PC-3 (cell line): ENCODE results near the gene TIMP2. TPM values are rescaled to one million over a fixed set of nuclear protein-coding genes. Genes with fewer than 3 reads are reported as not detected.

Experiments used
- ATAC-seq: fragments of 200-7000 bp; cut with Tn5 transposase; 2 replicates; pipeline ENCODE4 v1.9.1; 2020; ENCODE audit warnings: mild to moderate bottlenecking, moderate library complexity
- BruUV-seq: library from RNA; stranded (reverse); fragments of 400-500 nt; replicated peaks from 2 replicates; lab custom pipeline; 2021; lab: Mats Ljungman, UMichigan
- CTCF ChIA-PET: fragments of 300-600 bp; sonication (Branson Sonifier 250); formaldehyde crosslinking; loops from one replicate; lab custom pipeline; 2022; ENCODE audit warnings: antibody characterized with exemption; lab: Charles Lee
- POLR2A ChIA-PET: fragments of 300-600 bp; sonication (Branson Sonifier 250); formaldehyde crosslinking; loops from one replicate; lab custom pipeline; 2022; ENCODE audit warnings: antibody characterized with exemption; ENCODE audit not compliant: unreplicated experiment; lab: Charles Lee
- DNase-seq: peaks from one replicate; pipeline ENCODE4 v3.0.0-alpha.2; 2015
- H2AFZ ChIP-seq: fragments of 300-600 bp; sonication (generic); 2 replicates; pipeline ENCODE4 v1.6.0; 2016; ENCODE audit warnings: antibody characterized with exemption, low read length
- H3F3A ChIP-seq: fragments of 300-600 bp; sonication (generic); one replicate; pipeline ENCODE4 v1.6.0; 2017; ENCODE audit warnings: antibody characterized with exemption, low read length, control low read depth, mild to moderate bottlenecking; ENCODE audit not compliant: unreplicated experiment
- H3K27ac ChIP-seq: fragments of 300-600 bp; sonication (generic); 2 replicates; pipeline ENCODE4 v1.5.1; 2016; ENCODE audit warnings: mild to moderate bottlenecking, low read length
- H3K27me3 ChIP-seq: fragments of 300-600 bp; sonication (generic); 2 replicates; pipeline ENCODE4 v1.6.1; 2016; ENCODE audit warnings: low read length, mixed read lengths
- H3K36me3 ChIP-seq: fragments of 300-600 bp; sonication (generic); 2 replicates; pipeline ENCODE4 v1.6.1; 2016; ENCODE audit warnings: low read depth, mixed run types, low read length, mixed read lengths
- H3K4me1 ChIP-seq: fragments of 300-600 bp; sonication (generic); 2 replicates; pipeline ENCODE4 v1.5.1; 2016; ENCODE audit warnings: low read length; ENCODE audit not compliant: insufficient read depth
- H3K4me2 ChIP-seq: fragments of 300-600 bp; sonication (generic); 2 replicates; pipeline ENCODE4 v1.6.0; 2016; ENCODE audit warnings: low read length
- H3K4me3 ChIP-seq: fragments of 300-600 bp; sonication (generic); 2 replicates; pipeline ENCODE4 v1.5.1; 2016; ENCODE audit warnings: mild to moderate bottlenecking, low read length, mixed read lengths
- H3K79me2 ChIP-seq: fragments of 300-600 bp; sonication (generic); 2 replicates; pipeline ENCODE4 v1.6.1; 2017; ENCODE audit warnings: low read length, mixed read lengths
- H3K9ac ChIP-seq: fragments of 300-600 bp; sonication (generic); 2 replicates; pipeline ENCODE4 v1.6.0; 2016; ENCODE audit warnings: mild to moderate bottlenecking, low read length
- H3K9me2 ChIP-seq: fragments of 300-600 bp; sonication (generic); replicated peaks from 2 replicates; pipeline ENCODE4 v1.6.1; 2016; ENCODE audit warnings: mixed run types, low read length, mixed read lengths
- H3K9me3 ChIP-seq: fragments of 300-600 bp; sonication (generic); 2 replicates; pipeline ENCODE4 v1.6.1; 2016; ENCODE audit warnings: low read length, mixed read lengths
- H4K20me1 ChIP-seq: fragments of 300-600 bp; sonication (generic); 2 replicates; pipeline ENCODE4 v1.6.1; 2016; ENCODE audit warnings: low read length, mixed read lengths
- EZH2 ChIP-seq: fragments of 300-600 bp; sonication (generic); IDR thresholded peaks from one replicate; pipeline ENCODE4 v1.6.1; 2017; ENCODE audit warnings: antibody characterized with exemption, mild to moderate bottlenecking, low read length; ENCODE audit not compliant: unreplicated experiment
- EZH2phosphoT487 ChIP-seq: fragments of 300-600 bp; sonication (generic); IDR thresholded peaks from 2 replicates; pipeline ENCODE4 v1.6.1; 2018; ENCODE audit warnings: mild to moderate bottlenecking, antibody characterized with exemption, low read length, borderline replicate concordance
- intact Hi-C: fragments of 100-400 bp; cut with micrococcal nuclease; formaldehyde crosslinking; loops from 2 replicates; pipeline ENCODE4 v1.9.0; 2023
- total RNA-seq: library from RNA; depleted of rRNA; stranded (reverse); fragments of >200 nt; gene quantifications from 2 replicates; pipeline ENCODE4 v1.2.3, GENCODE V29; 2014
- TF ChIP-seq, protein P1 (sequence below): fragments of 300-600 bp; sonication (generic); conservative IDR thresholded peaks from 2 replicates; pipeline ENCODE4 v1.5.1; 2017; ENCODE audit warnings: antibody characterized with exemption, low read depth, mild to moderate bottlenecking, low read length

TIMP2 gene
- total RNA-seq, 1 experiment from 2014 or later = 60.1 TPM

- CTCF ChIA-PET = interaction anchor here (0.6 kb wide), 2 partner anchors 20 to 318 kb away, joined by 3 to 4 read pairs; no protein-coding TSS in a partner anchor
- Histone ChIP-seq H3K4me3 (no peak overlapping the region), H3F3A (peaks cover 8% of the 10 kb centered on the region), H4K20me1 (no peaks in the 10 kb centered on the region), H3K9me3 (no peaks in the 10 kb centered on the region), H2AFZ (no peak overlapping the region), H3K36me3 (peaks cover 7% of the 10 kb centered on the region; the same call in 1 of the 2 replicates), H3K4me2 (no peak overlapping the region), H3K9ac (no peak overlapping the region), H3K4me1 (peaks cover 26% of the 10 kb centered on the region), H3K27ac (no peak overlapping the region), H3K9me2 (no peaks in the 10 kb centered on the region), H3K27me3 (no peaks in the 10 kb centered on the region), H3K79me2 (no peaks in the 10 kb centered on the region)
- ATAC-seq (no peak), DNase-seq (no peak)
- intact Hi-C loops = no loop called here
- no peak for TF ChIP-seq EZH2phosphoT487
- TF ChIP-seq EZH2 = no peak
- TF ChIP-seq, protein P1, sequence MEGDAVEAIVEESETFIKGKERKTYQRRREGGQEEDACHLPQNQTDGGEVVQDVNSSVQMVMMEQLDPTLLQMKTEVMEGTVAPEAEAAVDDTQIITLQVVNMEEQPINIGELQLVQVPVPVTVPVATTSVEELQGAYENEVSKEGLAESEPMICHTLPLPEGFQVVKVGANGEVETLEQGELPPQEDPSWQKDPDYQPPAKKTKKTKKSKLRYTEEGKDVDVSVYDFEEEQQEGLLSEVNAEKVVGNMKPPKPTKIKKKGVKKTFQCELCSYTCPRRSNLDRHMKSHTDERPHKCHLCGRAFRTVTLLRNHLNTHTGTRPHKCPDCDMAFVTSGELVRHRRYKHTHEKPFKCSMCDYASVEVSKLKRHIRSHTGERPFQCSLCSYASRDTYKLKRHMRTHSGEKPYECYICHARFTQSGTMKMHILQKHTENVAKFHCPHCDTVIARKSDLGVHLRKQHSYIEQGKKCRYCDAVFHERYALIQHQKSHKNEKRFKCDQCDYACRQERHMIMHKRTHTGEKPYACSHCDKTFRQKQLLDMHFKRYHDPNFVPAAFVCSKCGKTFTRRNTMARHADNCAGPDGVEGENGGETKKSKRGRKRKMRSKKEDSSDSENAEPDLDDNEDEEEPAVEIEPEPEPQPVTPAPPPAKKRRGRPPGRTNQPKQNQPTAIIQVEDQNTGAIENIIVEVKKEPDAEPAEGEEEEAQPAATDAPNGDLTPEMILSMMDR = no peak
- POLR2A ChIA-PET = no interaction called here
- no TSS peak for BruUV-seq
Measured at GRCh38 chr17:78864117-78864516, 61.1 kb downstream of the TIMP2 start.

- H3K9me3 ChIP-seq = no peaks in the 10 kb centered on the region
- no peaks in the 10 kb centered on the region for H3K79me2 ChIP-seq
- peaks cover 26% of the 10 kb centered on the region for H3K4me1 ChIP-seq
- intact Hi-C loops = loop anchor here (1.0 to 2.0 kb wide), 3 partner anchors 21 to 62 kb away; partner anchors contain the start of genes TIMP2 and USP36
- peak overlapping the region; percentile 58 for H3K4me2 ChIP-seq
- ChIA-PET CTCF (interaction anchor here (0.5 to 0.7 kb wide), 2 partner anchors 21 to 123 kb away, joined by 3 to 5 read pairs; no protein-coding TSS in a partner anchor), POLR2A (interaction anchor here (0.6 kb wide), 3 partner anchors 12 to 803 kb away, joined by 3 read pairs; no protein-coding TSS in a partner anchor)
- BruUV-seq = TSS peak; percentile 91
- H3K9ac ChIP-seq = peak overlapping the region; percentile 73
- H3K9me2 ChIP-seq = no peaks in the 10 kb centered on the region
- H3K36me3 ChIP-seq = peaks cover 2% of the 10 kb centered on the region; the same call in 1 of the 2 replicates
- ATAC-seq = peak; percentile 94
- peak overlapping the region; percentile 92 for H3K27ac ChIP-seq
- H3K27me3 ChIP-seq = no peaks in the 10 kb centered on the region
- H2AFZ ChIP-seq = peak overlapping the region; percentile 69
- no peaks in the 10 kb centered on the region for H4K20me1 ChIP-seq
- peak; percentile 98 for DNase-seq
- H3K4me3 ChIP-seq = peak overlapping the region; percentile 13; the same call in 1 of the 2 replicates
- H3F3A ChIP-seq = peaks cover 8% of the 10 kb centered on the region
- TF ChIP-seq EZH2phosphoT487 (no peak), EZH2 (no peak)
- TF ChIP-seq, protein P1 = no peak
Measured at GRCh38 chr17:78862073-78863023, 62.8 kb downstream of the TIMP2 start.
